IPS-18c (cell line): ENCODE measurements around the gene NDRG4.
A peak's percentile ranks its signal among the peaks of the same experiment; 100 is the strongest.

Source experiments
- H3K4me3 ChIP-seq: 2 replicates; pipeline ENCODE4 v1.7.0; 2013; ENCODE audit warnings: low read depth, mild to moderate bottlenecking, low read length, moderate library complexity; ENCODE audit not compliant: insufficient read depth
- H3K9me3 ChIP-seq: one replicate; pipeline ENCODE4 v1.6.1; 2013; ENCODE audit warnings: mild to moderate bottlenecking, low read length, moderate library complexity; ENCODE audit not compliant: control insufficient read depth, insufficient read depth

NDRG4 gene

GRCh38 chr16:58499615-58500351 lies at the start of gene NDRG4:
Gene NDRG4, plus strand, starts transcription at chr16:58500143. Its CDS starts 106 bp downstream, at chr16:58500249.
- H3K9me3 ChIP-seq = no peaks in the 10 kb centered on the region
- peak within 1 kb of the TSS; percentile 78 for H3K4me3 ChIP-seq

- Histone ChIP-seq H3K9me3 (no peaks in the 10 kb centered on the region), H3K4me3 (no peak overlapping the region)
Measured at GRCh38 chr16:58450590-58450989, 49.4 kb upstream of the NDRG4 start.

GRCh38 chr16:58451265-58451689 lies 48.7 kb upstream of the NDRG4 start:
- Histone ChIP-seq H3K4me3 (no peak overlapping the region), H3K9me3 (no peaks in the 10 kb centered on the region)

GRCh38 chr16:58451945-58452401 lies 48.0 kb upstream of the NDRG4 start:
- Histone ChIP-seq H3K9me3 (no peaks in the 10 kb centered on the region), H3K4me3 (no peak overlapping the region)

GRCh38 chr16:58452640-58453039 lies 47.3 kb upstream of the NDRG4 start:
- no peaks in the 10 kb centered on the region for H3K9me3 ChIP-seq
- no peak overlapping the region for H3K4me3 ChIP-seq

GRCh38 chr16:58454178-58454577 lies 45.8 kb upstream of the NDRG4 start:
- H3K4me3 ChIP-seq = no peak overlapping the region
- no peaks in the 10 kb centered on the region for H3K9me3 ChIP-seq

- Histone ChIP-seq H3K9me3 (no peaks in the 10 kb centered on the region), H3K4me3 (no peak overlapping the region)
Measured at GRCh38 chr16:58454856-58455255, 45.1 kb upstream of the NDRG4 start.

- Histone ChIP-seq H3K4me3 (no peak overlapping the region), H3K9me3 (no peaks in the 10 kb centered on the region)
Measured at GRCh38 chr16:58455750-58456149, 44.2 kb upstream of the NDRG4 start.

- no peak overlapping the region for H3K4me3 ChIP-seq
- H3K9me3 ChIP-seq = no peaks in the 10 kb centered on the region
Measured at GRCh38 chr16:58456193-58456592, 43.8 kb upstream of the NDRG4 start.

- Histone ChIP-seq H3K4me3 (no peak overlapping the region), H3K9me3 (peaks cover 2% of the 10 kb centered on the region)
Measured at GRCh38 chr16:58458606-58459343, 41.2 kb upstream of the NDRG4 start.

GRCh38 chr16:58459344-58460218 lies 40.4 kb upstream of the NDRG4 start:
- Histone ChIP-seq H3K4me3 (no peak overlapping the region), H3K9me3 (peaks cover 2% of the 10 kb centered on the region)

- H3K4me3 ChIP-seq = no peak overlapping the region
Measured at GRCh38 chr16:58460219-58460610, 39.7 kb upstream of the NDRG4 start.

GRCh38 chr16:58461056-58461455 lies 38.9 kb upstream of the NDRG4 start:
- no peak overlapping the region for H3K4me3 ChIP-seq
- peaks cover 2% of the 10 kb centered on the region for H3K9me3 ChIP-seq

More at GRCh38 chr16:58460219-58460610, 39.7 kb upstream of the NDRG4 start:
- peaks cover 2% of the 10 kb centered on the region for H3K9me3 ChIP-seq

- H3K9me3 ChIP-seq = peaks cover 2% of the 10 kb centered on the region
- no peak overlapping the region for H3K4me3 ChIP-seq
Measured at GRCh38 chr16:58461640-58462039, 38.3 kb upstream of the NDRG4 start.

GRCh38 chr16:58462089-58462488 lies 37.9 kb upstream of the NDRG4 start:
- Histone ChIP-seq H3K9me3 (peaks cover 2% of the 10 kb centered on the region), H3K4me3 (no peak overlapping the region)

GRCh38 chr16:58462499-58462996 lies 37.4 kb upstream of the NDRG4 start:
- H3K4me3 ChIP-seq = peak overlapping the region; percentile 34

More at GRCh38 chr16:58462499-58462996, 37.4 kb upstream of the NDRG4 start:
- peaks cover 2% of the 10 kb centered on the region for H3K9me3 ChIP-seq
